Stimulated activated CD4-positive, alpha-beta T cell treated with anti-CD3 and anti-CD28 coated beads, Interleukin-1b, Interleukin-23, amount 100 ng/mL, for 48 hours (primary cell): ENCODE results near the gene ERC2.
"Not testable (repeated sequence)": the region's sequence is repeated elsewhere in the genome, so short reads cannot be mapped to it uniquely, and the experiment has no call there.

Experiments
- DNase-seq: peaks from one replicate; pipeline ENCODE4 v3.0.0-alpha.2; 2020

The ERC2 gene

GRCh38 chr3:56468184-56469106 lies at the start of gene ERC2:
ERC2 (minus strand) TSS chr3:56468467.
- no peak for DNase-seq

GRCh38 chr3:56502738-56503137 lies 34.5 kb upstream of the ERC2 start:
- DNase-seq = no peak

- DNase-seq = not testable (repeated sequence)
Observed at GRCh38 chr3:56496376-56496775, 28.1 kb upstream of the ERC2 start.

GRCh38 chr3:56494679-56495322 lies 26.5 kb upstream of the ERC2 start:
- peak; percentile 69 for DNase-seq

- DNase-seq = no peak
Observed at GRCh38 chr3:56491566-56491965, 23.3 kb upstream of the ERC2 start.

- no peak for DNase-seq
Observed at GRCh38 chr3:56488812-56489600, 20.7 kb upstream of the ERC2 start.

- no peak for DNase-seq
Observed at GRCh38 chr3:56484525-56485032, 16.3 kb upstream of the ERC2 start.

- no peak for DNase-seq
Observed at GRCh38 chr3:56484122-56484521, 15.9 kb upstream of the ERC2 start.

GRCh38 chr3:56477646-56478045 lies 9.4 kb upstream of the ERC2 start:
- no peak for DNase-seq

GRCh38 chr3:56476771-56477170 lies 8.5 kb upstream of the ERC2 start:
- no peak for DNase-seq

GRCh38 chr3:56471771-56472170 lies 3.5 kb upstream of the ERC2 start:
- no peak for DNase-seq

GRCh38 chr3:56469141-56469540 lies 874 bp upstream of the ERC2 start:
- no peak for DNase-seq

- no peak for DNase-seq
Observed at GRCh38 chr3:56467801-56468183, 475 bp downstream of the ERC2 start.

- DNase-seq = peak; percentile 60
Observed at GRCh38 chr3:56467108-56467507, 1.2 kb downstream of the ERC2 start.

- DNase-seq = no peak
Observed at GRCh38 chr3:56459719-56460118, 8.5 kb downstream of the ERC2 start.

- no peak for DNase-seq
Observed at GRCh38 chr3:56459104-56459496, 9.2 kb downstream of the ERC2 start.

- no peak for DNase-seq
Observed at GRCh38 chr3:56458496-56459103, 9.7 kb downstream of the ERC2 start.

GRCh38 chr3:56456117-56456516 lies 12.2 kb downstream of the ERC2 start:
- DNase-seq = no peak

- DNase-seq = no peak
Observed at GRCh38 chr3:56453011-56453410, 15.3 kb downstream of the ERC2 start.

GRCh38 chr3:56452085-56452484 lies 16.2 kb downstream of the ERC2 start:
- no peak for DNase-seq

GRCh38 chr3:56443372-56443771 lies 24.9 kb downstream of the ERC2 start:
- no peak for DNase-seq

- no peak for DNase-seq
Observed at GRCh38 chr3:56428667-56429066, 39.6 kb downstream of the ERC2 start.

- DNase-seq = no peak
Observed at GRCh38 chr3:56424885-56425284, 43.4 kb downstream of the ERC2 start.
